Endothelial cell of umbilical vein (primary cell): ENCODE data around the gene ITGB1BP1.

Experiments used
- EZH2 ChIP-seq: IDR thresholded peaks from 2 replicates; pipeline ENCODE4 v1.6.1; 2012; ENCODE audit warnings: borderline replicate concordance, low read depth, mild to moderate bottlenecking, moderate library complexity, low read length, inconsistent platforms; ENCODE audit not compliant: severe bottlenecking
- FOS ChIP-seq: IDR thresholded peaks from 2 replicates; pipeline ENCODE4 v1.6.1; 2011; ENCODE audit warnings: mild to moderate bottlenecking, low read length, moderate library complexity, borderline replicate concordance; ENCODE audit not compliant: insufficient read depth
- GATA2 ChIP-seq: IDR thresholded peaks from 2 replicates; pipeline ENCODE4 v1.7.0; 2011; ENCODE audit warnings: low read depth, mild to moderate bottlenecking, moderate library complexity, mixed read lengths, low read length; ENCODE audit not compliant: insufficient read length, insufficient read depth
- JUN ChIP-seq: IDR thresholded peaks from 2 replicates; pipeline ENCODE4 v1.6.1; 2011; ENCODE audit warnings: borderline replicate concordance, low read depth; ENCODE audit not compliant: insufficient read length, insufficient read depth
- MYC ChIP-seq: IDR thresholded peaks from one replicate; pipeline ENCODE4 v1.6.1; 2011; ENCODE audit warnings: mild to moderate bottlenecking, low read depth, low read length
- POLR2A ChIP-seq: IDR thresholded peaks from 2 replicates; pipeline ENCODE4 v1.6.1; 2012; ENCODE audit warnings: low read depth, mild to moderate bottlenecking, control low read depth, low read length
- POLR2AphosphoS5 ChIP-seq: IDR thresholded peaks from 2 replicates; pipeline ENCODE4 v1.6.1; 2012; ENCODE audit warnings: low read depth, mild to moderate bottlenecking, control low read depth, low read length, moderate library complexity; ENCODE audit not compliant: insufficient read depth
- TF ChIP-seq, protein P1 (sequence below), 2 donors: IDR thresholded peaks; 1 replicate in 1 of 2; 2 replicates in 1 of 2; pipeline ENCODE4 v1.5.1; 2011; ENCODE audit warnings: low read length in 2 of 2, mild to moderate bottlenecking in 2 of 2, moderate library complexity in 2 of 2, control low read depth in 1 of 2, inconsistent platforms in 1 of 2, low read depth in 1 of 2; ENCODE audit not compliant: insufficient read depth in 1 of 2; ENCODE audit errors: extremely low read depth in 1 of 2
- TF ChIP-seq, protein P2 (sequence below): IDR thresholded peaks from 2 replicates; pipeline ENCODE4 v1.6.1; 2011; ENCODE audit not compliant: insufficient read depth, insufficient read length

DNA sequence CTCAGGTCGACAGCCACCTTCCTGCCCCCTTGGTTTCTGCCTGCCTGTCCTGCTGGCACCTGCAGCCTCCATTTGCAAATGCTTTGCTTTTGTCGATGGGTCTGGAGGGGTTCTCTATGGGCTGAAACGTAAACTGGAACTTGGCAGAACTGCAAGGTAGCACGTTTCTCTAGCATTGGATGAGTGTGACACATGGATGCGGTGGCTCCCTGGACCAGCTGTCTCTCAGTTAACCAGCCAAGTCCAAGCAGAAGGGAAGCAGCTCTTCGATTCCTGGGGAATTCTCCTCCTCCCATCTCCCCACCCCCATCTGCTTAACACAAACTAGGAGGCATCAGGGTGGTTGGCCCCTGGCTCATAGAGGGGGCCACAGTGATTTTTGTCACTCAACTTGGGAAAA is 57.3 kb downstream of the ITGB1BP1 start:
- TF ChIP-seq, protein P1, sequence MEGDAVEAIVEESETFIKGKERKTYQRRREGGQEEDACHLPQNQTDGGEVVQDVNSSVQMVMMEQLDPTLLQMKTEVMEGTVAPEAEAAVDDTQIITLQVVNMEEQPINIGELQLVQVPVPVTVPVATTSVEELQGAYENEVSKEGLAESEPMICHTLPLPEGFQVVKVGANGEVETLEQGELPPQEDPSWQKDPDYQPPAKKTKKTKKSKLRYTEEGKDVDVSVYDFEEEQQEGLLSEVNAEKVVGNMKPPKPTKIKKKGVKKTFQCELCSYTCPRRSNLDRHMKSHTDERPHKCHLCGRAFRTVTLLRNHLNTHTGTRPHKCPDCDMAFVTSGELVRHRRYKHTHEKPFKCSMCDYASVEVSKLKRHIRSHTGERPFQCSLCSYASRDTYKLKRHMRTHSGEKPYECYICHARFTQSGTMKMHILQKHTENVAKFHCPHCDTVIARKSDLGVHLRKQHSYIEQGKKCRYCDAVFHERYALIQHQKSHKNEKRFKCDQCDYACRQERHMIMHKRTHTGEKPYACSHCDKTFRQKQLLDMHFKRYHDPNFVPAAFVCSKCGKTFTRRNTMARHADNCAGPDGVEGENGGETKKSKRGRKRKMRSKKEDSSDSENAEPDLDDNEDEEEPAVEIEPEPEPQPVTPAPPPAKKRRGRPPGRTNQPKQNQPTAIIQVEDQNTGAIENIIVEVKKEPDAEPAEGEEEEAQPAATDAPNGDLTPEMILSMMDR (IDR thresholded peaks at IDR 0.05; ENCODE audit: extremely low read depth in 1 of 2, insufficient read depth in 1 of 2, low read depth in 1 of 2, low read length in 2 of 2), result no peak
- TF ChIP-seq POLR2A (no peak), EZH2 (no peak), POLR2AphosphoS5 (no peak), GATA2 (no peak), JUN (no peak), FOS (no peak), MYC (no peak)
- TF ChIP-seq, protein P2, sequence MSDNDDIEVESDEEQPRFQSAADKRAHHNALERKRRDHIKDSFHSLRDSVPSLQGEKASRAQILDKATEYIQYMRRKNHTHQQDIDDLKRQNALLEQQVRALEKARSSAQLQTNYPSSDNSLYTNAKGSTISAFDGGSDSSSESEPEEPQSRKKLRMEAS, result no peak
